Neutrophil (primary cell): ENCODE measurements around the gene IL31.

Source experiments
- H3K27ac ChIP-seq: fragments of 200-600 bp; sonication (generic); 2 replicates; pipeline ENCODE4 v1.5.1; 2016; ENCODE audit warnings: mild to moderate bottlenecking, moderate library complexity
- H3K27me3 ChIP-seq: fragments of 200-600 bp; sonication (generic); 2 replicates; pipeline ENCODE4 v1.6.0; 2016; ENCODE audit warnings: mild to moderate bottlenecking
- H3K36me3 ChIP-seq: fragments of 200-600 bp; sonication (generic); 2 replicates; pipeline ENCODE4 v1.5.1; 2017
- H3K4me1 ChIP-seq, 2 experiments: fragments of 200-600 bp in 1 of 2; sonication (generic) in 1 of 2; 1 replicate in 1 of 2; 2 replicates in 1 of 2; pipeline versions ENCODE4 v1.5.1 to v1.6.1; 2013 to 2016; ENCODE audit warnings: low read depth in 1 of 2, low read length in 1 of 2, mild to moderate bottlenecking in 1 of 2, moderate library complexity in 1 of 2; ENCODE audit not compliant: control insufficient read depth in 1 of 2, insufficient read depth in 1 of 2
- H3K4me3 ChIP-seq, 2 experiments: fragments of 200-600 bp in 1 of 2; sonication (generic) in 1 of 2; 1 replicate in 1 of 2; 2 replicates in 1 of 2; pipeline ENCODE4 v1.5.1; 2013 to 2016; ENCODE audit warnings: low read depth in 1 of 2, low read length in 1 of 2, mild to moderate bottlenecking in 1 of 2, moderate library complexity in 1 of 2
- H3K9me3 ChIP-seq: fragments of 200-600 bp; sonication (generic); 2 replicates; pipeline ENCODE4 v1.5.1; 2016
- TF ChIP-seq, protein P1 (sequence below): fragments of 200-600 bp; sonication (generic); IDR thresholded peaks from 2 replicates; pipeline ENCODE4 v1.5.1; 2016; ENCODE audit warnings: antibody characterized with exemption

The IL31 gene

DNA sequence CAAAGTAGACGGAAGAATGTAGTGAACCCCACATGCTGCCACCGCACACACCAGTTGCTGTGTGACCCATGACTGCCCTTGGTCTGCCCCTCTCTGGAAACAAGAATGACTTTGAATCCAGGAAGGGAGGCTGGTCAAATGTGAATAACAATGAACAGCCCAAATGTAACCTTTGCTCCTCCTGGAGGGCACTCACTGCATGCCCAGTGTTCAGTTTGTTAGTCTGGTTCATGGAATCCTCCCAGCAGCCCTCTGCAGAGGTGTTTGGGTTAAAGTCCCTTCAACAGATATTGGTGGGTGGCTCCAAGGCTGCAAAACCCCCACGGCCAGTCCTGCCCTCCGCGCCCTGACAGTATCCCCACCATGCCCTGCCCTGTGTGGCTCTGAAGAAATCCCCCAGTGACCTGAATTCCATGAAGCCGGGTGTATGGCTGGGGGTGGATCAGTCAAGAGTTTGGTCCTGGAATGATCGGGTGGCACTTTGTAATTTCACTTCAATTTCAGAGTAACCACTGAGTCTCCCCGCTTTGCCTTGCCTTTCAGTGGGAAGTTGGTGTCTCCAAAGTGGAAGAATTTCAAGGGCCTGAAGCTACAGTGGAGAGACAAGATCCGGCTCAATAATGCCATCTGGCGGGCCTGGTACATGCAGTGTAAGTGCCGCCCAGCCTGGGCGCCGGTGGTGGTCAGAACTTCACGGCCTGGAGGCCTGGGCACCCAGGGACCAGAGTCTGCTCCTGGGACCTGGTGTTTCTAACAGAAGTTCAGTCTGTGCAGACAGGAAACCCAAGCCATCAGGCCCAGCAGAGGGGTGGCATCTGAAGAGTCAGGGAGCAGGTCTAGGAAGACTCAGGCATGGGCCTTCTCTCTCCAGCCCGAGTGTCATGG lies 47.1 kb downstream of the IL31 start:
- Histone ChIP-seq H3K4me3 (no peak overlapping the region), H3K36me3 (peaks cover 49% of the 10 kb centered on the region), H3K27me3 (no peaks in the 10 kb centered on the region), H3K9me3 (no peaks in the 10 kb centered on the region), H3K27ac (no peak overlapping the region), H3K4me1 (peaks cover 0 to 8% of the 10 kb centered on the region in 2 experiments)
- TF ChIP-seq, protein P1, sequence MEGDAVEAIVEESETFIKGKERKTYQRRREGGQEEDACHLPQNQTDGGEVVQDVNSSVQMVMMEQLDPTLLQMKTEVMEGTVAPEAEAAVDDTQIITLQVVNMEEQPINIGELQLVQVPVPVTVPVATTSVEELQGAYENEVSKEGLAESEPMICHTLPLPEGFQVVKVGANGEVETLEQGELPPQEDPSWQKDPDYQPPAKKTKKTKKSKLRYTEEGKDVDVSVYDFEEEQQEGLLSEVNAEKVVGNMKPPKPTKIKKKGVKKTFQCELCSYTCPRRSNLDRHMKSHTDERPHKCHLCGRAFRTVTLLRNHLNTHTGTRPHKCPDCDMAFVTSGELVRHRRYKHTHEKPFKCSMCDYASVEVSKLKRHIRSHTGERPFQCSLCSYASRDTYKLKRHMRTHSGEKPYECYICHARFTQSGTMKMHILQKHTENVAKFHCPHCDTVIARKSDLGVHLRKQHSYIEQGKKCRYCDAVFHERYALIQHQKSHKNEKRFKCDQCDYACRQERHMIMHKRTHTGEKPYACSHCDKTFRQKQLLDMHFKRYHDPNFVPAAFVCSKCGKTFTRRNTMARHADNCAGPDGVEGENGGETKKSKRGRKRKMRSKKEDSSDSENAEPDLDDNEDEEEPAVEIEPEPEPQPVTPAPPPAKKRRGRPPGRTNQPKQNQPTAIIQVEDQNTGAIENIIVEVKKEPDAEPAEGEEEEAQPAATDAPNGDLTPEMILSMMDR, result no peak

DNA sequence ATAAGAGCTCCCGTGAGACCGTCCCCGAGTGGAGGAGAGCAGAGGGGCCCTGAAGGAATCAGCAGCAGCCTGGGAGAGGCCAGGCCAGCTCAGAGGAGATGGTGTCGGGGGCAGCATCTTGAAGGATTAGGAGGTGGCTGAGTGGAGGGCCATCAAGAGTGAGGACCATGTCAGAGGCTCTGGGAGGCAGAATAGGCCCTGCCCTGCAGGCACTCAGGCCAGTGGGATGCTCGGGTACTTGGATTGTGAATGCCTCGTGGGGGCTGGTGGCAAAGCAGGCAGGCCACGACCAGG lies 47.7 kb downstream of the IL31 start:
- H3K4me1 ChIP-seq, result peaks cover 0 to 8% of the 10 kb centered on the region in 2 experiments
- peaks cover 45% of the 10 kb centered on the region for H3K36me3 ChIP-seq

DNA sequence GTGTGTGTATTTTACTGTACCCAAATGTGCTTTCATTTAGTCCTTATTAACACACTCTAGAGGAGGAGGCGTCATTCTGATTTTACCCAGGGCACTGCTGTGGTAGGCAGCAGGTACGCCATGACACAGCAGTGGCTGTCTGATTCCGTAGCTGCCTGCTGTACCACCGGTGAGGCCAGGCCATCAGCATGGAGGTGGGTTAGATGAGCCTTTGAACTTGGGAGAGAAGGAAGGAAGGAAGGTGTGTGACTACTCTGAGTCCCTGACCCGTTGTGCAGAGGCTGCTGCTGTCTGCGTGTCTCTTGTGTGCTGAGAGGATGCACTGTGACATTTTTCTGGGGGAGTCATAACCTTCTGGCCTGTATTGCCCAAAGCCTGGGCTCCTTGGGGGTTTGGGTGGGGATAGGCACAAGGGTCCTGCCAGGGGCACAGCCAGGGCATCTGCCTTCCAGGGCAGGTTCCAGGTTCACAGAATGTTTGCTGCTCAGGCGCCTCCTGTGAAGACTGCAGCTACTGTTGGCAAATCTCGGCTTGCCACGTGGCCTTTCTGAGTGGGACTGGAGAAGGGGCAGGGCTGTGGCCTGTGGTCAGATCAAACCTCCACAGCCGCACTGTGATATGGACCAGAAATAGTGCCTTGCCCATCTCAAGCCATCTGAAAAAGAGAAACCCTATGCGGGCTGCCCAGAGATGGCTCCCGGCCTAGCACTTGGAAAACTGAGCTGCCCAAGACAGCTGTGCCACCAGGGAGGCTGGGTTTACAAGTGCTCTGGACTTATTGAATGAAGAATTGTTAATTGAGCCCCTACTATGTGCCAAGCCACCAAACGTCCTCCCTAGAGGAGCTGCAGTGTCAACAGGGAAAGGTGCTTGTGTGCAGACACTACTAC lies 48.3 kb downstream of the IL31 start:
- Histone ChIP-seq H3K4me1 (peaks cover 0 to 8% of the 10 kb centered on the region in 2 experiments), H3K9me3 (no peaks in the 10 kb centered on the region), H3K36me3 (peaks cover 40% of the 10 kb centered on the region), H3K27me3 (no peaks in the 10 kb centered on the region), H3K4me3 (no peak overlapping the region), H3K27ac (no peak overlapping the region)
- TF ChIP-seq, protein P1, result no peak

More for the DNA sequence above, 47.7 kb downstream of the IL31 start:
- TF ChIP-seq, protein P1, result no peak
- Histone ChIP-seq H3K27me3 (no peaks in the 10 kb centered on the region), H3K27ac (no peak overlapping the region), H3K9me3 (no peaks in the 10 kb centered on the region), H3K4me3 (no peak overlapping the region)

DNA sequence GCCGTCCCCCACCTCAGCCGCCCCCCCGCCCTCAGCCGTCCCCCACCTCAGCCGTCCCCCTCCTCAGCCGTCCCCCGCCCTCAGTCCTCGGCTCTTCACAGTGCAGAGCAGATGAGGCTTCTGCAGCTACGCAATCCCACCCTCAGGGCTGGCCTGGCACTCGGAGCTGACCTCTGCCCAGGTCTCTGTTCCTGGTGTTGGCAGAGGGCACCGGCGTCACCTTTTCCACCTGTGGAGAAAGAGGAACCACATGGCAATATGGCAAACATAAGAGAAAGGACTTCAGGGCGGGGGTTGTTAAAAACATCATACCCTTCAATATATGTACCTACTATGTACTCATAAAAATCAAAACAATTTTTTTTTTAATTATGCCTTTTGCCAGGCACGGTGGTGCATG lies 49.7 kb downstream of the IL31 start:
- no peak overlapping the region for H3K4me3 ChIP-seq
- no peaks in the 10 kb centered on the region for H3K9me3 ChIP-seq
- H3K36me3 ChIP-seq, result peaks cover 27% of the 10 kb centered on the region
- peaks cover 0 to 8% of the 10 kb centered on the region in 2 experiments for H3K4me1 ChIP-seq
- no peak overlapping the region for H3K27ac ChIP-seq
- TF ChIP-seq, protein P1, result no peak
- no peaks in the 10 kb centered on the region for H3K27me3 ChIP-seq

DNA sequence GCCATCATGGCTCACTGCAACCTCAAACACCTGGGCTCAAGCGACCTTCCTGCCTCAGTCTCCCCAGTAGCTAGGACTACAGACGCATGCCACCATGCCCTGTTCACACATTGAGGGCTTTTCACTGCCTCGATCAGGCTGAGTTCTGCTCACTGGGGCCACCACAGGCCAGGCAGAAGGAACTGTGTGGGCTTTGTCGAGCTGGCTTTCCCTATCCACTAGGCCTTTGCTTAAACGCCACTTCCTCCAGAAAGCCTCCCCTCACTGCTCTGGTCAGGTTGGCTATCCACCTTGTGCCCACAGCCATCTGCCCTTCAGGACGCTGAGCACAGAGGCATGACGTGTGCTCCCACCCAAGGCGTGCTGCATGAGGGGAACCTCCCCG lies 50.3 kb downstream of the IL31 start:
- no peaks in the 10 kb centered on the region for H3K9me3 ChIP-seq
- no peak overlapping the region for H3K27ac ChIP-seq
- TF ChIP-seq, protein P1, result no peak
- no peaks in the 10 kb centered on the region for H3K27me3 ChIP-seq
- no peak overlapping the region for H3K4me3 ChIP-seq
- peaks cover 0 to 8% of the 10 kb centered on the region in 2 experiments for H3K4me1 ChIP-seq
- H3K36me3 ChIP-seq, result peaks cover 21% of the 10 kb centered on the region
